Thyroid gland (tissue), 4 donors: ENCODE measurements around the gene COL13A1. TPM values are rescaled to one million over a fixed set of nuclear protein-coding genes. Genes with fewer than 3 reads are reported as not detected.

Source experiments
- DNase-seq, 2 donors: peaks; one replicate each; pipeline ENCODE4 v3.0.0-alpha.2; 2019
- H3K27ac ChIP-seq, 3 donors: fragments of 200-600 bp; sonication (generic); 1 replicate in 2 of 3; 2 replicates in 1 of 3; pipeline ENCODE4 v1.5.1; 2016 to 2019; ENCODE audit warnings: mild to moderate bottlenecking in 1 of 3, moderate library complexity in 1 of 3
- H3K27me3 ChIP-seq: fragments of 200-600 bp; sonication (generic); one replicate; pipeline ENCODE4 v1.5.1; 2019
- H3K36me3 ChIP-seq, 2 donors: fragments of 200-600 bp; sonication (generic); one replicate each; pipeline ENCODE4 v1.5.1; 2016 to 2019
- H3K4me1 ChIP-seq, 2 donors: fragments of 200-600 bp; sonication (generic); one replicate each; pipeline ENCODE4 v1.5.1; 2017 to 2019
- H3K4me3 ChIP-seq, 3 donors: fragments of 200-600 bp; sonication (generic); replicated peaks in 1 of 3; 1 replicate in 2 of 3; 2 replicates in 1 of 3; pipeline ENCODE4 v1.5.1; 2016; ENCODE audit warnings: mild to moderate bottlenecking in 1 of 3
- H3K9me3 ChIP-seq: fragments of 200-600 bp; sonication (generic); one replicate; pipeline ENCODE4 v1.5.1; 2017
- CTCF ChIP-seq, 6 experiments: fragments of 200-600 bp in 3 of 6; fragments of 450-650 bp in 3 of 6; sonication (generic) in 3 of 6; IDR thresholded peaks; one replicate each; pipeline ENCODE4 v1.5.1; 2016 to 2019; ENCODE audit warnings: antibody characterized with exemption in 6 of 6, mild to moderate bottlenecking in 2 of 6, inconsistent platforms in 1 of 6, moderate library complexity in 1 of 6
- POLR2A ChIP-seq, 2 donors: fragments of 450-650 bp; IDR thresholded peaks; one replicate each; pipeline ENCODE4 v1.6.1; 2017; ENCODE audit warnings: antibody characterized with exemption in 2 of 2, mild to moderate bottlenecking in 2 of 2, moderate library complexity in 1 of 2
- WGBS, 2 donors: methylation state at CpG; one replicate each; pipeline ENCODE4 v1.1.5; 2017; 5-methylcytosine and 5-hydroxymethylcytosine counted together
- intact Hi-C: fragments of 100-400 bp; cut with DNase I; formaldehyde crosslinking; loops from one replicate; pipeline ENCODE4 v1.15.1; 2023
- total RNA-seq, 4 donors: library from RNA; depleted of rRNA; stranded (reverse); fragments of >200 nt; gene quantifications; one replicate each; pipeline ENCODE4 v1.2.3, GENCODE V29; 2016

Gene COL13A1
- total RNA-seq, 4 donors from 2014 or later = 0.22 to 2.4 (median 0.41) TPM

- intact Hi-C loops = no loop called here
- DNase-seq = peak; percentile 60 to 70
- Histone ChIP-seq H3K27me3 (no peaks in the 10 kb centered on the region), H3K4me3 (no peak overlapping the region), H3K9me3 (no peaks in the 10 kb centered on the region), H3K27ac (no peak overlapping the region), H3K36me3 (no peaks in the 10 kb centered on the region), H3K4me1 (peaks cover 0 to 5% of the 10 kb centered on the region in 2 donors)
- 57 to 61% methylated on average over 9 of the region's 10 CpGs for WGBS, 2 donors
- TF ChIP-seq POLR2A (IDR thresholded peaks at IDR 0.05) (no peak), CTCF (IDR thresholded peaks at IDR 0.05) (no peak)
Measured at GRCh38 chr10:69757553-69758309, 44.0 kb upstream of the COL13A1 start.

GRCh38 chr10:69758310-69758728, 43.4 kb upstream of the COL13A1 start:
- H3K36me3 ChIP-seq = no peaks in the 10 kb centered on the region
- H3K4me1 ChIP-seq = peaks cover 0 to 5% of the 10 kb centered on the region in 2 donors
- intact Hi-C loops = no loop called here
- H3K4me3 ChIP-seq = no peak overlapping the region
- 79 to 100% methylated on average over 1 of the region's 1 CpG for WGBS, 2 donors
- no peak overlapping the region for H3K27ac ChIP-seq
- H3K9me3 ChIP-seq = no peaks in the 10 kb centered on the region
- TF ChIP-seq POLR2A (IDR thresholded peaks at IDR 0.05) = no peak
- no peak for TF ChIP-seq CTCF (IDR thresholded peaks at IDR 0.05)
- no peaks in the 10 kb centered on the region for H3K27me3 ChIP-seq
- DNase-seq = no peak

GRCh38 chr10:69759641-69760040, 42.1 kb upstream of the COL13A1 start:
- intact Hi-C loops = no loop called here
- no peaks in the 10 kb centered on the region for H3K9me3 ChIP-seq
- 73 to 84% methylated on average over 6 of the region's 6 CpGs for WGBS, 2 donors

GRCh38 chr10:69760072-69760471, 41.6 kb upstream of the COL13A1 start:
- Histone ChIP-seq H3K27ac (no peak overlapping the region), H3K4me3 (no peak overlapping the region), H3K4me1 (peaks cover 0 to 5% of the 10 kb centered on the region in 2 donors), H3K36me3 (no peaks in the 10 kb centered on the region), H3K27me3 (no peaks in the 10 kb centered on the region), H3K9me3 (no peaks in the 10 kb centered on the region)
- TF ChIP-seq CTCF (IDR thresholded peaks at IDR 0.05) (no peak), POLR2A (IDR thresholded peaks at IDR 0.05) (no peak)
- intact Hi-C loops = no loop called here
- no peak for DNase-seq
- 84 to 87% methylated on average over 5 of the region's 5 CpGs for WGBS, 2 donors

More at GRCh38 chr10:69759641-69760040, 42.1 kb upstream of the COL13A1 start:
- DNase-seq = no peak
- Histone ChIP-seq H3K27me3 (no peaks in the 10 kb centered on the region), H3K27ac (no peak overlapping the region), H3K4me1 (peaks cover 0 to 5% of the 10 kb centered on the region in 2 donors), H3K4me3 (no peak overlapping the region), H3K36me3 (no peaks in the 10 kb centered on the region)
- no peak for TF ChIP-seq CTCF (IDR thresholded peaks at IDR 0.05)
- no peak for TF ChIP-seq POLR2A (IDR thresholded peaks at IDR 0.05)

- TF ChIP-seq POLR2A (IDR thresholded peaks at IDR 0.05) = no peak
- TF ChIP-seq CTCF (IDR thresholded peaks at IDR 0.05) = no peak
- Histone ChIP-seq H3K4me1 (peaks cover 0 to 5% of the 10 kb centered on the region in 2 donors), H3K4me3 (no peak overlapping the region), H3K9me3 (no peaks in the 10 kb centered on the region), H3K27me3 (no peaks in the 10 kb centered on the region), H3K36me3 (no peaks in the 10 kb centered on the region), H3K27ac (no peak overlapping the region)
- DNase-seq = no peak
- intact Hi-C loops = no loop called here
- WGBS, 2 donors = 85 to 93% methylated on average over 4 of the region's 4 CpGs
Measured at GRCh38 chr10:69761320-69761719, 40.4 kb upstream of the COL13A1 start.
